Breast epithelium (tissue), 3 donors: ENCODE measurements around the gene NCKAP5L.

Experiments
- CTCF ChIP-seq, 3 donors: fragments of 450-650 bp; IDR thresholded peaks; one replicate each; pipeline ENCODE4 v1.5.1; 2016 to 2017; ENCODE audit warnings: antibody characterized with exemption in 3 of 3, mild to moderate bottlenecking in 3 of 3, moderate library complexity in 3 of 3
- POLR2A ChIP-seq: fragments of 450-650 bp; IDR thresholded peaks from one replicate; pipeline ENCODE4 v1.6.1; 2016; ENCODE audit warnings: antibody characterized with exemption, mild to moderate bottlenecking, moderate library complexity

GRCh38 chr12:49872781-49873181 lies 44.6 kb upstream of the NCKAP5L start:
- TF ChIP-seq CTCF (IDR thresholded peaks at IDR 0.05), result no peak
- no peak for TF ChIP-seq POLR2A
